GM12892 (cell line): ENCODE data around the gene PLAAT4.

Source experiments
- POLR2A ChIP-seq: IDR thresholded peaks from 2 replicates; pipeline ENCODE4 v1.6.1; 2011; ENCODE audit warnings: low read depth, low read length, control low read depth
- POLR2AphosphoS5 ChIP-seq: IDR thresholded peaks from 2 replicates; pipeline ENCODE4 v1.6.1; 2011; ENCODE audit warnings: low read depth, low read length, control low read depth
- TAF1 ChIP-seq: IDR thresholded peaks from 2 replicates; pipeline ENCODE4 v1.6.1; 2011; ENCODE audit warnings: low read depth, mild to moderate bottlenecking, control low read depth, low read length, borderline replicate concordance

DNA sequence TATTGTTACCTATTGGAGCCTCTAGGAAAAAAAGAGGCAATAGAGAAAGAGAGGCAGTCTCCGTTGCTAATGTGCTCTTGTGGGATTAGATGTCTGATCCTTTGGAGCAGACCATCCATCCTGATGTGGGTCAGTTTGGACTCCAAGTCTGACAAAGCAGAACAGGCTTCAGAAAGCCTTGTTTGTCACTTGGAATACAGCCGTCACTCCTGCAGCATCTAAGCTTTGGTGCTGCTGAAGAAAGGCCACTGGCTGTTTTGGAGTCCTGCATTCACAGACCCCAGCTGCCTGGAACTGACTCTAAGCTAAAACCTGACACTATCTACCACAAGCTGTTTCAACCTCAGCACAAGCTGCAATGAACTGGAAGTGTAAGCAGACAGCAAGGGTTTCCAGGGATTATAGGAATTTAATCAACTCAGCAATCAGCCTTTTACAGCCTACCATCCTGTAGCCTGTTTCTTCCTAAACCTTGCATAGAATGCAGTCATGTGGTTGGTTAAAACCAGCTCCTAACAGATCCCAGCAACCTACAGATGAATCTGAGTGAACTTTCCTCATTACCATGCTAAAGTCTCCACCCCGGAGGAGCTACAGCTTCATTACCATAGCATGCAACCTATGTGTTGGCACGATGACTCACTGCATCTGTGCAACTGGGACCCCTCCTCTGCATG is 3.7 kb upstream of the PLAAT4 start:
- TF ChIP-seq POLR2A (no peak), POLR2AphosphoS5 (no peak), TAF1 (no peak)
